ENCODE measurements around the gene EHMT1. TPM values are rescaled to one million over a fixed set of nuclear protein-coding genes. Genes with fewer than 3 reads are reported as not detected.

EHMT1 gene
- total RNA-seq, 1 donor from 2014 or later: 64.5 TPM

GRCh38 chr9:137797206-137798120, 178.7 kb downstream of the EHMT1 start:
- H3K9ac ChIP-seq (ENCODE audit: low read length): no peak overlapping the region
- H3K4me3 Mint-ChIP-seq (ENCODE audit: unreplicated experiment): no peak overlapping the region
- peaks cover 6% of the 10 kb centered on the region for H4K20me1 ChIP-seq (ENCODE audit: insufficient read depth, low read length)
- H3K4me1 ChIP-seq (ENCODE audit: insufficient read depth, low read length): no peaks in the 10 kb centered on the region
- H3K9me3 ChIP-seq (ENCODE audit: insufficient read depth, low read depth, low read length): no peaks in the 10 kb centered on the region
- no peak overlapping the region for H2AFZ ChIP-seq (ENCODE audit: low read depth, low read length)
- H3K36me3 ChIP-seq (ENCODE audit: insufficient read depth, low read length): peaks cover 13% of the 10 kb centered on the region
- no peaks in the 10 kb centered on the region for H3K79me2 ChIP-seq (ENCODE audit: insufficient read depth, low read length)
- H3K4me2 ChIP-seq (ENCODE audit: low read length): no peak overlapping the region
- no peak overlapping the region for H3K27ac Mint-ChIP-seq (ENCODE audit: unreplicated experiment)
- H3K4me1 Mint-ChIP-seq (ENCODE audit: low read depth, unreplicated experiment): no peaks in the 10 kb centered on the region
- peaks cover 2% of the 10 kb centered on the region for H3K9me3 Mint-ChIP-seq (ENCODE audit: unreplicated experiment)
- no peak overlapping the region for H3K27ac ChIP-seq (ENCODE audit: low read depth, low read length)
- DNase-seq (ENCODE audit: low read depth) (no peak), FAIRE-seq (no peak)
- no peak overlapping the region for H3K4me3 ChIP-seq (ENCODE audit: insufficient read depth, low read depth, low read length)
- no peaks in the 10 kb centered on the region for H3K27me3 ChIP-seq (ENCODE audit: insufficient read depth, low read length)
- no peaks in the 10 kb centered on the region for H3K27me3 Mint-ChIP-seq (ENCODE audit: low read depth, unreplicated experiment)
- TF ChIP-seq, protein P1, sequence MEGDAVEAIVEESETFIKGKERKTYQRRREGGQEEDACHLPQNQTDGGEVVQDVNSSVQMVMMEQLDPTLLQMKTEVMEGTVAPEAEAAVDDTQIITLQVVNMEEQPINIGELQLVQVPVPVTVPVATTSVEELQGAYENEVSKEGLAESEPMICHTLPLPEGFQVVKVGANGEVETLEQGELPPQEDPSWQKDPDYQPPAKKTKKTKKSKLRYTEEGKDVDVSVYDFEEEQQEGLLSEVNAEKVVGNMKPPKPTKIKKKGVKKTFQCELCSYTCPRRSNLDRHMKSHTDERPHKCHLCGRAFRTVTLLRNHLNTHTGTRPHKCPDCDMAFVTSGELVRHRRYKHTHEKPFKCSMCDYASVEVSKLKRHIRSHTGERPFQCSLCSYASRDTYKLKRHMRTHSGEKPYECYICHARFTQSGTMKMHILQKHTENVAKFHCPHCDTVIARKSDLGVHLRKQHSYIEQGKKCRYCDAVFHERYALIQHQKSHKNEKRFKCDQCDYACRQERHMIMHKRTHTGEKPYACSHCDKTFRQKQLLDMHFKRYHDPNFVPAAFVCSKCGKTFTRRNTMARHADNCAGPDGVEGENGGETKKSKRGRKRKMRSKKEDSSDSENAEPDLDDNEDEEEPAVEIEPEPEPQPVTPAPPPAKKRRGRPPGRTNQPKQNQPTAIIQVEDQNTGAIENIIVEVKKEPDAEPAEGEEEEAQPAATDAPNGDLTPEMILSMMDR (IDR thresholded peaks at IDR 0.05; ENCODE audit: insufficient read depth, low read depth, low read length): no peak
- TF ChIP-seq EZH2 (IDR thresholded peaks at IDR 0.05; ENCODE audit: insufficient read depth, low read length): no peak
- H3K36me3 Mint-ChIP-seq (ENCODE audit: low read depth, unreplicated experiment): peaks cover 22% of the 10 kb centered on the region

DNA sequence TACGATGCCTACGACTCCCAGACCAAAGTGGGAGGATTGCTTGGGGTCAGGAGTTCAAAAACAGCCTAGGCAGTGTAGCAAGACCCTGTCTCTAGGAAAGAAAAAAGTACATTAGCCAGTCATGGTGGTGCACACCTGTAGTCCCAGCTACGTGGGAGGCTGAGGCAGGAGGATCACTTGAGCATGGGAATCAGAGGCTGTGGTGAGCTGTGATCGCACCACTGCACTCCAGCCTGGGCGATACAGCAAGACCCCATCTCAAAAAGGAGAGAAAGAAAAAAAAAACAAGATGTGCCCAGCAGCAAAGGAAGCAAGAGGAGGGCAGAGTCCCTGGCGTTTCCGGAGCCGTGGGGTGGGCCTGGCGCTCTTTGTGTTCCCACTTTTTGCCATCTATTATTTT, 179.3 kb downstream of the EHMT1 start:
- Histone ChIP-seq H3K27me3 (ENCODE audit: insufficient read depth, low read length) (no peaks in the 10 kb centered on the region), H3K27ac (ENCODE audit: low read depth, low read length) (no peak overlapping the region), H4K20me1 (ENCODE audit: insufficient read depth, low read length) (peaks cover 6% of the 10 kb centered on the region), H3K4me1 (ENCODE audit: insufficient read depth, low read length) (no peaks in the 10 kb centered on the region), H3K4me2 (ENCODE audit: low read length) (no peak overlapping the region), H3K36me3 (ENCODE audit: insufficient read depth, low read length) (peaks cover 13% of the 10 kb centered on the region), H3K79me2 (ENCODE audit: insufficient read depth, low read length) (no peaks in the 10 kb centered on the region), H3K9ac (ENCODE audit: low read length) (no peak overlapping the region), H3K9me3 (ENCODE audit: insufficient read depth, low read depth, low read length) (no peaks in the 10 kb centered on the region), H3K4me3 (ENCODE audit: insufficient read depth, low read depth, low read length) (no peak overlapping the region), H2AFZ (ENCODE audit: low read depth, low read length) (no peak overlapping the region)
- TF ChIP-seq, protein P1 (IDR thresholded peaks at IDR 0.05; ENCODE audit: insufficient read depth, low read depth, low read length): no peak
- no peak for TF ChIP-seq EZH2 (IDR thresholded peaks at IDR 0.05; ENCODE audit: insufficient read depth, low read length)
- DNase-seq (ENCODE audit: low read depth): no peak
- no peak overlapping the region for H3K27ac Mint-ChIP-seq (ENCODE audit: unreplicated experiment)
- no peaks in the 10 kb centered on the region for H3K27me3 Mint-ChIP-seq (ENCODE audit: low read depth, unreplicated experiment)
- no peak for FAIRE-seq
- peaks cover 17% of the 10 kb centered on the region for H3K36me3 Mint-ChIP-seq (ENCODE audit: low read depth, unreplicated experiment)
- no peak overlapping the region for H3K4me3 Mint-ChIP-seq (ENCODE audit: unreplicated experiment)
- no peaks in the 10 kb centered on the region for H3K4me1 Mint-ChIP-seq (ENCODE audit: low read depth, unreplicated experiment)
- H3K9me3 Mint-ChIP-seq (ENCODE audit: unreplicated experiment): peaks cover 2% of the 10 kb centered on the region

Data from astrocyte (in vitro differentiated cells and primary cell).